ENCODE measurements around the gene PCP4L1.
"Not testable (repeated sequence)": the region's sequence is repeated elsewhere in the genome, so short reads cannot be mapped to it uniquely, and the experiment has no call there.

Gene PCP4L1

DNA sequence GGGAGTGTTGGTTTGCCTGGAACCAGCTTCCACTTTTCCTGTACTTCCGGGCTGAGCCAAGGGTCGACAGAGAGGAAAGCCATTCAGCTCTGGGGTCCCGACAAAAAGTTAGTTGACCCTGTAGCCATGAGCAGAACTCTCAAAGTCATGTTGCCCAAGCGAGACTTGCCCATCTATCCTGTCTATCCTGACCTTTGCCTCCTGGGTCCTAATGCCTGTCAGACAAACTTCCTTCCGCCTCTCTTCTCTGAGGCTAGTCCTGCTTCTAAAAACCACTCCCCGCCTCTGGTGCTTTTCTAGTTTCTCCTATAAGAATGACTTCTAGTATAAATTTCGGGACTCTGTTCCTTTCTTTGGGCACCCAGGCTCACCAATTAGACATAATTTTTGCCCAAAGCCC is 7.7 kb upstream of the PCP4L1 start:
- peaks cover 0 to 3% (median 0%) of the 10 kb centered on the region in 5 donors for H3K9me3 ChIP-seq (ENCODE audit: control insufficient read depth in 5 of 5, low read length in 5 of 5)
- H3K4me3 ChIP-seq (ENCODE audit: low read depth in 1 of 5, low read length in 5 of 5): no peak overlapping the region
- H3K27ac ChIP-seq (ENCODE audit: low read depth, low read length): no peak overlapping the region
- H3K36me3 ChIP-seq (ENCODE audit: control insufficient read depth in 5 of 5, insufficient read depth in 5 of 5, low read length in 5 of 5): no peaks in the 10 kb centered on the region
- no peak overlapping the region for H3K9ac ChIP-seq (ENCODE audit: low read length in 5 of 5)
- no peaks in the 10 kb centered on the region for H3K27me3 ChIP-seq (ENCODE audit: control insufficient read depth in 5 of 5, insufficient read depth in 4 of 5, low read length in 5 of 5)
- peaks cover 0 to 9% (median 4%) of the 10 kb centered on the region in 5 donors for H3K4me1 ChIP-seq (ENCODE audit: control insufficient read depth in 5 of 5, insufficient read depth in 5 of 5, low read length in 5 of 5)

GRCh38 chr1:161251579-161251978 is 7.0 kb upstream of the PCP4L1 start:
- Histone ChIP-seq H3K27me3 (ENCODE audit: control insufficient read depth in 5 of 5, insufficient read depth in 4 of 5, low read length in 5 of 5) (no peaks in the 10 kb centered on the region), H3K4me1 (ENCODE audit: control insufficient read depth in 5 of 5, insufficient read depth in 5 of 5, low read length in 5 of 5) (peaks cover 0 to 9% (median 4%) of the 10 kb centered on the region in 5 donors), H3K4me3 (ENCODE audit: low read depth in 1 of 5, low read length in 5 of 5) (no peak overlapping the region), H3K9me3 (ENCODE audit: control insufficient read depth in 5 of 5, low read length in 5 of 5) (peaks cover 0 to 5% (median under 1%) of the 10 kb centered on the region in 5 donors), H3K9ac (ENCODE audit: low read length in 5 of 5) (no peak overlapping the region), H3K27ac (ENCODE audit: low read depth, low read length) (no peak overlapping the region), H3K36me3 (ENCODE audit: control insufficient read depth in 5 of 5, insufficient read depth in 5 of 5, low read length in 5 of 5) (no peaks in the 10 kb centered on the region)

GRCh38 chr1:161255302-161255701 is 3.2 kb upstream of the PCP4L1 start:
- not testable (repeated sequence) for H3K4me3 ChIP-seq (ENCODE audit: low read depth in 1 of 5, low read length in 5 of 5); H3K9ac ChIP-seq (ENCODE audit: low read length in 5 of 5); H3K27ac ChIP-seq (ENCODE audit: low read depth, low read length); H3K36me3 ChIP-seq (ENCODE audit: control insufficient read depth in 5 of 5, insufficient read depth in 5 of 5, low read length in 5 of 5)
- Histone ChIP-seq H3K27me3 (ENCODE audit: control insufficient read depth in 5 of 5, insufficient read depth in 4 of 5, low read length in 5 of 5) (peaks cover 13 to 21% (median 19%) of the 10 kb centered on the region in 5 donors), H3K4me1 (ENCODE audit: control insufficient read depth in 5 of 5, insufficient read depth in 5 of 5, low read length in 5 of 5) (peaks cover 0 to 26% (median 16%) of the 10 kb centered on the region in 5 donors), H3K9me3 (ENCODE audit: control insufficient read depth in 5 of 5, low read length in 5 of 5) (peaks cover 3 to 17% (median 13%) of the 10 kb centered on the region in 5 donors)

- H3K9me3 ChIP-seq (ENCODE audit: control insufficient read depth in 5 of 5, low read length in 5 of 5): peaks cover 3 to 14% (median 13%) of the 10 kb centered on the region in 5 donors
- peaks cover 13 to 28% (median 19%) of the 10 kb centered on the region in 5 donors for H3K27me3 ChIP-seq (ENCODE audit: control insufficient read depth in 5 of 5, insufficient read depth in 4 of 5, low read length in 5 of 5)
- H3K4me3 ChIP-seq (ENCODE audit: low read depth in 1 of 5, low read length in 5 of 5); H3K9ac ChIP-seq (ENCODE audit: low read length in 5 of 5); H3K36me3 ChIP-seq (ENCODE audit: control insufficient read depth in 5 of 5, insufficient read depth in 5 of 5, low read length in 5 of 5); H3K27ac ChIP-seq (ENCODE audit: low read depth, low read length): not testable (repeated sequence)
- peaks cover 0 to 32% (median 20%) of the 10 kb centered on the region in 5 donors for H3K4me1 ChIP-seq (ENCODE audit: control insufficient read depth in 5 of 5, insufficient read depth in 5 of 5, low read length in 5 of 5)
Observed at GRCh38 chr1:161255955-161256520, 2.5 kb upstream of the PCP4L1 start.

GRCh38 chr1:161257109-161257508 is 1.4 kb upstream of the PCP4L1 start:
- not testable (repeated sequence) for H3K36me3 ChIP-seq (ENCODE audit: control insufficient read depth in 5 of 5, insufficient read depth in 5 of 5, low read length in 5 of 5); H3K27ac ChIP-seq (ENCODE audit: low read depth, low read length); H3K9ac ChIP-seq (ENCODE audit: low read length in 5 of 5); H3K4me3 ChIP-seq (ENCODE audit: low read depth in 1 of 5, low read length in 5 of 5)
- peaks cover 13 to 36% (median 19%) of the 10 kb centered on the region in 5 donors for H3K27me3 ChIP-seq (ENCODE audit: control insufficient read depth in 5 of 5, insufficient read depth in 4 of 5, low read length in 5 of 5)
- peaks cover 0 to 37% (median 28%) of the 10 kb centered on the region in 5 donors for H3K4me1 ChIP-seq (ENCODE audit: control insufficient read depth in 5 of 5, insufficient read depth in 5 of 5, low read length in 5 of 5)
- H3K9me3 ChIP-seq (ENCODE audit: control insufficient read depth in 5 of 5, low read length in 5 of 5): peaks cover 3 to 14% (median 13%) of the 10 kb centered on the region in 5 donors

DNA sequence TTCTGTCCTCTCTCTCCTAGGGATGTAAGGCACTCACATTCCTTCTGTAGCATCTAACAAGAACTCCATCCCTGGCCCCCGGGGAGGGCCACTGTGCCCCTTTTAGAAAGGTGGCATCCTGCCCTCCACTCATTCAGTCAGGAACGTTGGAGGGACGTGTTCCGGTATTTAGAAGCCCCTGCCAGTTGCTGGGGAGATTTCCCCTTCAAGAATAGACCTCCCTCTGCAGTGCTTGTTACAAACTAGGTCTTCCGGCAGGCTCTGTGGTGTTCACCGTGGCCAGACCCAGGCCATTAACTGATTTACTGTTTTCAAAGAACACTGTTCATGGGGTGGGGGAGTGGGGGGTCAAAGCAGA is 779 bp downstream of the PCP4L1 start:
- peaks cover 3 to 14% (median 13%) of the 10 kb centered on the region in 5 donors for H3K9me3 ChIP-seq (ENCODE audit: control insufficient read depth in 5 of 5, low read length in 5 of 5)
- H3K9ac ChIP-seq (ENCODE audit: low read length in 5 of 5): no peak overlapping the region
- H3K27me3 ChIP-seq (ENCODE audit: control insufficient read depth in 5 of 5, insufficient read depth in 4 of 5, low read length in 5 of 5): peaks cover 13 to 36% (median 19%) of the 10 kb centered on the region in 5 donors
- H3K36me3 ChIP-seq (ENCODE audit: control insufficient read depth in 5 of 5, insufficient read depth in 5 of 5, low read length in 5 of 5): no peaks in the 10 kb centered on the region
- H3K27ac ChIP-seq (ENCODE audit: low read depth, low read length): no peak overlapping the region
- peaks cover 0 to 37% (median 28%) of the 10 kb centered on the region in 5 donors for H3K4me1 ChIP-seq (ENCODE audit: control insufficient read depth in 5 of 5, insufficient read depth in 5 of 5, low read length in 5 of 5)
- H3K4me3 ChIP-seq (ENCODE audit: low read depth in 1 of 5, low read length in 5 of 5): no peak overlapping the region

DNA sequence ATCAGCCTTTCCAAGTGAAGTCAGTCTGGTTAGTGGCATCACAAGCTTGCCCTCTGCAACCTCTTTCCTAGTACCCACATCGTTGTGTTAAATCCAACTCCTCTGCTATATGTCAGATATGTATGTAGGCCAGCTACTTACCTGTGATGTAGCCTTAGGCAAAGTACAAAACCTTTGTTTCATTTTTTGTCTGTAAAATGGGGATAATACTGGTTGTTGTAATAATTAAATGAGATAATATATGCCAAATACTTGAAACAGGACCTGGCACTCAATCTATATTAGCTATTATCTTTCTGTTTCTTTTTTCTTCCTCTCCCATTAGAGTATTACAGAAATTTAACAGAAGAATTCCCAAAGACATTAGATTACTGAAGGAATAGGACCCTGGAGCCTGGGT is 1.2 kb downstream of the PCP4L1 start:
- no peak overlapping the region for H3K9ac ChIP-seq (ENCODE audit: low read length in 5 of 5)
- H3K4me1 ChIP-seq (ENCODE audit: control insufficient read depth in 5 of 5, insufficient read depth in 5 of 5, low read length in 5 of 5): peaks cover 0 to 37% (median 28%) of the 10 kb centered on the region in 5 donors
- H3K36me3 ChIP-seq (ENCODE audit: control insufficient read depth in 5 of 5, insufficient read depth in 5 of 5, low read length in 5 of 5): no peaks in the 10 kb centered on the region
- no peak overlapping the region for H3K4me3 ChIP-seq (ENCODE audit: low read depth in 1 of 5, low read length in 5 of 5)
- H3K27ac ChIP-seq (ENCODE audit: low read depth, low read length): no peak overlapping the region
- H3K9me3 ChIP-seq (ENCODE audit: control insufficient read depth in 5 of 5, low read length in 5 of 5): peaks cover 3 to 14% (median 13%) of the 10 kb centered on the region in 5 donors
- H3K27me3 ChIP-seq (ENCODE audit: control insufficient read depth in 5 of 5, insufficient read depth in 4 of 5, low read length in 5 of 5): peaks cover 13 to 36% (median 20%) of the 10 kb centered on the region in 5 donors

DNA sequence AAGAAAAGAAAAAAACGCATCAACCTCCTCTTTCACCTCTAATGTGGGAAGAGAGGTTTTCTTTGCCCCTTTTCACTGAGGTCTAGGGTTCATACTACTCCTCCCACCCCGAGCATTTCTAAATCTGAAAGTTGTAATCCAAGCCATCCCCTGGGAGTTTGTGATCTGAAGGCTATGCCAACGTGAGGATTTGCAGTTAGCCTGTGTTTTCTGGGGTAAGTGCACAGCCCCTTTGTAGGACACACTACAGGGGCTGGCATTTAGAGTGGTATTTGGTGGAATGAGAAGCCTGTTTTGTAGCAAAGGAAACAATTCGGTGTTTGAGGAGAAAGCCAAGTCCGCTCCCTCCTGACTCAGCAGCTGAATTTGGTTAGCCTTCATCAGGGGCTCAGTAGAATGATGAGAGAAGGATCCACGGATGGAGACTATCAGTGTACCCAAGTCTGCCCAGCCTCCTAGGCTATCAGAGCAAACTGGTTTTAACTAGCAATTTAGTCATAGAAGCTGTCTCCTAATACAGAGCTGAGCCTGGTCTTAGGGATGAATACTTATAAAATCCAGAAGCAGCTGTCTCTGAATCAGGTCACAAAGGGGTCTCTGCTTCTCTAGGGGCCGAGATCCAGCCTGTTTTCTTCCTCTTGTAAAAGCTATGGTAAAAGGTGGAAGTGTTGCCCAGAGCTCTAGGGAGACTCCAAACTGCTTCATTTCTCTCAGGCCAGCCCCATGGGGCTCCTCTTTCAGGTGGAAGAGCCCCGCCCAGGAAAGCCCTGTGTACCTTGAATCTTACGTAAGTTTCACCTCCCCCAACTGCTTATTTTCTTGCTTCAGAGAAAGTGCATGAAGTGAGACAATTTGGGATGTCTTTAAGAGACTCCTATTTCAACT is 2.1 kb downstream of the PCP4L1 start:
- H3K4me3 ChIP-seq (ENCODE audit: low read depth in 1 of 5, low read length in 5 of 5): no peak overlapping the region
- H3K27me3 ChIP-seq (ENCODE audit: control insufficient read depth in 5 of 5, insufficient read depth in 4 of 5, low read length in 5 of 5): peaks cover 13 to 38% (median 23%) of the 10 kb centered on the region in 5 donors
- no peak overlapping the region for H3K9ac ChIP-seq (ENCODE audit: low read length in 5 of 5)
- peaks cover 0 to 30% (median 24%) of the 10 kb centered on the region in 5 donors for H3K4me1 ChIP-seq (ENCODE audit: control insufficient read depth in 5 of 5, insufficient read depth in 5 of 5, low read length in 5 of 5)
- H3K27ac ChIP-seq (ENCODE audit: low read depth, low read length): no peak overlapping the region
- no peaks in the 10 kb centered on the region for H3K36me3 ChIP-seq (ENCODE audit: control insufficient read depth in 5 of 5, insufficient read depth in 5 of 5, low read length in 5 of 5)
- H3K9me3 ChIP-seq (ENCODE audit: control insufficient read depth in 5 of 5, low read length in 5 of 5): peaks cover 3 to 14% (median 13%) of the 10 kb centered on the region in 5 donors

DNA sequence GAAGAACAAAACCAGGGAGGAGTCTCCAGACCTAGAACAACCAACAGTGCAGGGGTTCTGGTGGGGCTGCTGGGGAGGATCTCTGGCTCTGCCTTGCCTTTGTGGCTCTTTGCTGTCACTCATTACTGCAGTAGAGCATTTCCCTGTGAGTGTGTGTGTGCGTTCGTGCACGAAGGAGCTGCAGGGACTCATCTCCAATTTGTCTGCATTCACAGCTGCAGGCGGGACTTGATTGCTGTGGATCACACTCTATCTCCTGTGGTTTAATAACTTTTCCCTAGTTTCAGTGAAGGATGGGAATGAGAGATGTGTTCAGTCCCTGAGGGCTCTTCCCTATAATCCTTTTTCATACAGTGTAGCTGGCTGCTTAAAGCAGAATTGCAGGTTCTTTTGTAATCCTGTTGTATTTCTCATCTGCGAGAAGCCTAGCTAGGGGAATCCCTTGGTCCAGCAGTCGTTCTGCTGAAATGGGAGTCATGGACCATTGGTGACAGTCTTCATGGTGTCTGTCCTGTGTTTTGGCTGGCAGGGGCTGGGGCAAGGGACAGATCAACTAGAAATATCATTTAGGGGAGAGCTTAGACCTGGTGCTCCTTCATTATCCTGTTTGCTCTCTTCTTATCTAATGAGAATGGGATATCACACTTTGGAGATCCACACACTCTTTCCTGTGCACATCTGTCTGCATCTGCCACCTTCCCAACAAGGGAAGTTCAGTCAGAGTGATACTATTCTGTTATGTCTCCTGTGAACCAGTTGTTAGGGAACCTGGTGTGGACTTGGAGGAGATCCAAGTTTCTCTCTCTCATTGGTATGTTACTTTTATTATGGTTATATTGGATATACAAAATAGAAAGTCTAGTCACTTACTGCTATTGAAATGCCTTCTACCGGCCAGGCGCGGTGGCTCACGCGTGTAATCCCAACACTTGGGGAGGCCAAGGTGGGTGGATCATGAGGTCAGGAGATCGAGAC is 3.0 kb downstream of the PCP4L1 start:
- Histone ChIP-seq H3K36me3 (ENCODE audit: control insufficient read depth in 5 of 5, insufficient read depth in 5 of 5, low read length in 5 of 5) (no peaks in the 10 kb centered on the region), H3K27me3 (ENCODE audit: control insufficient read depth in 5 of 5, insufficient read depth in 4 of 5, low read length in 5 of 5) (peaks cover 13 to 42% (median 23%) of the 10 kb centered on the region in 5 donors), H3K4me1 (ENCODE audit: control insufficient read depth in 5 of 5, insufficient read depth in 5 of 5, low read length in 5 of 5) (peaks cover 0 to 29% (median 24%) of the 10 kb centered on the region in 5 donors), H3K27ac (ENCODE audit: low read depth, low read length) (no peak overlapping the region), H3K9me3 (ENCODE audit: control insufficient read depth in 5 of 5, low read length in 5 of 5) (peaks cover 3 to 13% (median 12%) of the 10 kb centered on the region in 5 donors), H3K4me3 (ENCODE audit: low read depth in 1 of 5, low read length in 5 of 5) (no peak overlapping the region), H3K9ac (ENCODE audit: low read length in 5 of 5) (no peak overlapping the region)

Data from subcutaneous abdominal adipose tissue (tissue), 5 donors.